NOMO-1 (cell line): ENCODE measurements around the gene CYP20A1.

Experiments
- DNase-seq, 2 experiments: peaks; one replicate each; lab custom pipeline; 2025; ENCODE audit not compliant: unreplicated experiment in 2 of 2; lab: John Stamatoyannopoulos, UW

CYP20A1 gene

DNA sequence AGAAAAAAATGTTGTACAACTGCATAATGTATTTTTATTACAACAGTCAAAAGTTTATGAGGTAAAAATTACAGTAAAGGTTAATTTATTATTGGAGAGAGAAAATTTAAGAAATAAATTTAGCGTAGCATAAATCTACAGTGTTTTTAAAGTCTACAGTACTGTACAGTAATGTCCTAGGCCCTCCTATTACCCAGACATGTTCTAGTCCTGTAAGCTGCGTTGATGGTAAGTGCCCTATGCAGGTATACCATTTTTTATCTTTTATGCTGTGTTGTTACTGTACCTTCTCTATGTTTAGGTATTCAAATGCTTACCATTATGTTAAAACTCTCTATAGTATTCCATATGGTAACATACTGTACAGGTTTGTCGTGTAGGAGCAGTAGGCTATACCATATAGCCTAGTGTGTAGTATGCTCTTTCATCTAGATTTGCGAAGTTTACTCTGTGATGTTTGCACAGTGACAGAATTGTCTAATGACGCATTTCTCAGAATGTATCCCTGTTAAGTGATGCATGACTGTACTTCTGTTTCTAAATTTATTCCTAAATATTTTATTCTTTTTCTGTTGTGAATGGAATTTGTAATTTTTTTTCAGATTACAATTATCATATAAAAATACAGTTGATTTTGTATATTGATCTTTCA, 113.9 kb downstream of the CYP20A1 start:
- no peak for DNase-seq

DNA sequence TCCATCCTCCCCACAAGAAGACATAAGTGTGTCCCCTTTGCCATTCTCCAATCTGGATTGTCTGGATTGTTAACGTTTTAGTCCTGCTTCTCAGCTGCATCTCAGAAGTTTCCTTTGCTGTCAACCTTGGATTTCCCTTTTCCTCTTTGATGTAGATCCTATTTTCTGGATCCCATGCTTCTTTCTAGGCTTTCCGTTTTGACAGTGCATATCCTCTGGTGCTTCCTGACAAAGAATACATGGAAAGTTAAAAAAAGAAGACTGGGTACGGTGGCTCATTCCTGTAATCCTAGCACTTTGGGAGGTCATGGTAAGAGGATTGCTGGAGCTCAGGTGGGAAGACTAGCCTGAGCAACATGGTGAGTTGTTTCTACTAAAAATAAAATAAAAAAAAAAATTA, 116.1 kb downstream of the CYP20A1 start:
- DNase-seq, result no peak
